A204.1 (cell line): Measurements from ENCODE around the gene JAKMIP1.

Experiments used
- FAIRE-seq: peaks from 2 replicates; lab custom pipeline; 2012; peaks lifted over from hg19 to GRCh38; lab: Jason Lieb, UNC

The JAKMIP1 gene

GRCh38 chr4:6201580-6202091, 1.3 kb upstream of the JAKMIP1 start:
- FAIRE-seq: no peak

- FAIRE-seq: no peak
These were observed 593 bp upstream of the JAKMIP1 start for GRCh38 chr4:6200922-6201362.

- no peak for FAIRE-seq
These were observed 877 bp downstream of the JAKMIP1 start for GRCh38 chr4:6199422-6199921.

- no peak for FAIRE-seq
These were observed 1.5 kb downstream of the JAKMIP1 start for GRCh38 chr4:6198768-6199421.

GRCh38 chr4:6198278-6198677, 2.1 kb downstream of the JAKMIP1 start:
- FAIRE-seq: no peak

- FAIRE-seq: no peak
These were observed 2.7 kb downstream of the JAKMIP1 start for GRCh38 chr4:6197433-6198174.

- FAIRE-seq: no peak
These were observed 3.5 kb downstream of the JAKMIP1 start for GRCh38 chr4:6196871-6197270.

- no peak for FAIRE-seq
These were observed 4.0 kb downstream of the JAKMIP1 start for GRCh38 chr4:6196324-6196723.

GRCh38 chr4:6195602-6196319, 4.6 kb downstream of the JAKMIP1 start:
- no peak for FAIRE-seq

- FAIRE-seq: no peak
These were observed 5.7 kb downstream of the JAKMIP1 start for GRCh38 chr4:6194458-6195195.

- no peak for FAIRE-seq
These were observed 7.0 kb downstream of the JAKMIP1 start for GRCh38 chr4:6193399-6193798.

GRCh38 chr4:6192245-6192644, 8.1 kb downstream of the JAKMIP1 start:
- FAIRE-seq: no peak

- FAIRE-seq: no peak
These were observed 8.8 kb downstream of the JAKMIP1 start for GRCh38 chr4:6191448-6192130.

GRCh38 chr4:6190486-6190885, 9.9 kb downstream of the JAKMIP1 start:
- no peak for FAIRE-seq

- no peak for FAIRE-seq
These were observed 10.8 kb downstream of the JAKMIP1 start for GRCh38 chr4:6189511-6189910.

GRCh38 chr4:6188687-6189305, 11.6 kb downstream of the JAKMIP1 start:
- FAIRE-seq: no peak

GRCh38 chr4:6184169-6184568, 16.2 kb downstream of the JAKMIP1 start:
- no peak for FAIRE-seq

- FAIRE-seq: no peak
These were observed 16.6 kb downstream of the JAKMIP1 start for GRCh38 chr4:6183740-6184139.

GRCh38 chr4:6182376-6183280, 17.7 kb downstream of the JAKMIP1 start:
- FAIRE-seq: no peak
